ENCODE measurements around the gene POLR2H. TPM values are rescaled to one million over a fixed set of nuclear protein-coding genes. Genes with fewer than 3 reads are reported as not detected.

Gene POLR2H
- total RNA-seq, 2 donors from 2014 or later = 98.2 to 130 TPM

DNA sequence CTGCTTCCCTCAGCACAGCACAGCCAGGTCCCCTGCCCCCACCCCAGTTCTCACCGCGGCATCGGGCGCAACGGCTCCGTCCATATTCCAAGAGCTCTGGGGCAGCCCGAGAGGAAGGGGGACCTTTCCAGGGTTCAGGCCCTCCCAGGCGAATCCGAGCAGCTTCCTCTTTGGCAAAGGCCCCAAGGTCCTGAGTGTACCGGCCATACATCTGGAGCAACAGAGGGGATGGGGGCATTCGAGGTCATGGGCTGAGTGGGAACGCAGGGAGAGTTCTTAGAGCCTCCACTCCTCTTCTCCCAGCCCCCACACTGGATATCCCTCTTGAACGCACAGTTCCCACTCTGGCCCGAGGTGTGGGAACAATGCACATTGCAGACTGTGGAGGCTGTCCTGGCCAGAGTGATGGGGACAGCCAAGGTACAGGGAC lies 2.6 kb upstream of the POLR2H start:
- Histone ChIP-seq H3K9me3 (no peaks in the 10 kb centered on the region), H3K4me1 (peaks cover 5% of the 10 kb centered on the region), H3K27ac (no peak overlapping the region), H3K4me3 (no peak overlapping the region), H3K9ac (ENCODE audit: low read depth in 2 of 2, low read length in 2 of 2) (no peak overlapping the region), H3K27me3 (no peaks in the 10 kb centered on the region), H3K36me3 (no peaks in the 10 kb centered on the region)
- DNase-seq = no peak
- intact Hi-C loops (cut with DNase I) = no loop called here
- TF ChIP-seq, protein P1, sequence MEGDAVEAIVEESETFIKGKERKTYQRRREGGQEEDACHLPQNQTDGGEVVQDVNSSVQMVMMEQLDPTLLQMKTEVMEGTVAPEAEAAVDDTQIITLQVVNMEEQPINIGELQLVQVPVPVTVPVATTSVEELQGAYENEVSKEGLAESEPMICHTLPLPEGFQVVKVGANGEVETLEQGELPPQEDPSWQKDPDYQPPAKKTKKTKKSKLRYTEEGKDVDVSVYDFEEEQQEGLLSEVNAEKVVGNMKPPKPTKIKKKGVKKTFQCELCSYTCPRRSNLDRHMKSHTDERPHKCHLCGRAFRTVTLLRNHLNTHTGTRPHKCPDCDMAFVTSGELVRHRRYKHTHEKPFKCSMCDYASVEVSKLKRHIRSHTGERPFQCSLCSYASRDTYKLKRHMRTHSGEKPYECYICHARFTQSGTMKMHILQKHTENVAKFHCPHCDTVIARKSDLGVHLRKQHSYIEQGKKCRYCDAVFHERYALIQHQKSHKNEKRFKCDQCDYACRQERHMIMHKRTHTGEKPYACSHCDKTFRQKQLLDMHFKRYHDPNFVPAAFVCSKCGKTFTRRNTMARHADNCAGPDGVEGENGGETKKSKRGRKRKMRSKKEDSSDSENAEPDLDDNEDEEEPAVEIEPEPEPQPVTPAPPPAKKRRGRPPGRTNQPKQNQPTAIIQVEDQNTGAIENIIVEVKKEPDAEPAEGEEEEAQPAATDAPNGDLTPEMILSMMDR (IDR thresholded peaks at IDR 0.05) = no peak

- Histone ChIP-seq H3K4me3 (no peak overlapping the region), H3K27me3 (no peaks in the 10 kb centered on the region), H3K27ac (no peak overlapping the region), H3K36me3 (no peaks in the 10 kb centered on the region), H3K9me3 (no peaks in the 10 kb centered on the region), H3K9ac (ENCODE audit: low read depth in 2 of 2, low read length in 2 of 2) (no peak overlapping the region), H3K4me1 (peaks cover 10% of the 10 kb centered on the region)
- no peak for DNase-seq
- TF ChIP-seq, protein P1 (IDR thresholded peaks at IDR 0.05) = no peak
- intact Hi-C loops (cut with DNase I) = no loop called here
These were observed 1.9 kb upstream of the POLR2H start for GRCh38 chr3:184359610-184360009.

DNA sequence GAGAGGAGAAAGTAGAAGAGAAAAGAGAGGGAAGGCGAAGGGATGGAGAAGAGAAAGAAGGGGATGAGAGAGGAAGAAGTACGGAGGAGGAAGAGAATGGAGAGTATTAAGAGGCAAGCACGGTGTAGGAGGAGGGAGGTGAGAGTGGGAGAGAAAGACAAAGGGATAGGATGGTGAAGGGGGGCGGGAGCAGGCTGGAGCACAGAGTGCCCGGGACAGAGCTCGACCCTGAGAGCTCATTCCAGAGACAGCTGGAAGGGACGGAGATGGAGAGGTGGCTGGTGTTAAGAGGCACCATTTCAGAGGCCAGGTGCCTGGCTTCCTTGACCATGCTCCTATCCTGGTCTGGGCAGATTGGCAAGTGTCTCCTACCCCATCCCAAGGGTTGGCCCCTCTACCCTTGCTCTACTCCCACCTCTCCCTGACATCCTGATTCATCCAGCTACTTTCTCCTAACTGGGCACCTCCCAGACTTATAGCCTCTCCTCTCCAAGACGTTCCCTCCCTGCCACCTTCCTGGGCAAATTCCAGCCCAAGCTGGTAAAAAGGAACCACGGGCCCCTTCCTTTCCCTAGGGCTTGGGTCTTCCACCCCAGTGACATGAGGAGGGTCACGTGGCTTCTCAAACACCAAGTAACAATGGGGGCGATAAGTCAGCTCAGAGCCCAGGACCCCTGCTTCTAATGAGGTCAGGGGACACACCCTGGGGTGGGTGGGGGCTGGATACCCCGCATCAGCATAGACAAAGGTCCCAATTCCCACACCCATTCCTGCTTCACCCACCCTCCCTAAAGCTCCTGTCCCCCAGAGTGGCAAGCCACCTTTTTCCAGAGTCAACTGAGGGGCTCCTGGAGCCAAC lies 1.2 kb upstream of the POLR2H start:
- Histone ChIP-seq H3K4me1 (peaks cover 10% of the 10 kb centered on the region), H3K27me3 (no peaks in the 10 kb centered on the region), H3K4me3 (peak overlapping the region; percentile 87), H3K27ac (peak overlapping the region; percentile 99), H3K9ac (ENCODE audit: low read depth in 2 of 2, low read length in 2 of 2) (peak overlapping the region; percentile 90 to 99), H3K9me3 (no peaks in the 10 kb centered on the region), H3K36me3 (no peaks in the 10 kb centered on the region)
- DNase-seq = no peak
- TF ChIP-seq, protein P1 (IDR thresholded peaks at IDR 0.05) = no peak
- intact Hi-C loops (cut with DNase I) = no loop called here

DNA sequence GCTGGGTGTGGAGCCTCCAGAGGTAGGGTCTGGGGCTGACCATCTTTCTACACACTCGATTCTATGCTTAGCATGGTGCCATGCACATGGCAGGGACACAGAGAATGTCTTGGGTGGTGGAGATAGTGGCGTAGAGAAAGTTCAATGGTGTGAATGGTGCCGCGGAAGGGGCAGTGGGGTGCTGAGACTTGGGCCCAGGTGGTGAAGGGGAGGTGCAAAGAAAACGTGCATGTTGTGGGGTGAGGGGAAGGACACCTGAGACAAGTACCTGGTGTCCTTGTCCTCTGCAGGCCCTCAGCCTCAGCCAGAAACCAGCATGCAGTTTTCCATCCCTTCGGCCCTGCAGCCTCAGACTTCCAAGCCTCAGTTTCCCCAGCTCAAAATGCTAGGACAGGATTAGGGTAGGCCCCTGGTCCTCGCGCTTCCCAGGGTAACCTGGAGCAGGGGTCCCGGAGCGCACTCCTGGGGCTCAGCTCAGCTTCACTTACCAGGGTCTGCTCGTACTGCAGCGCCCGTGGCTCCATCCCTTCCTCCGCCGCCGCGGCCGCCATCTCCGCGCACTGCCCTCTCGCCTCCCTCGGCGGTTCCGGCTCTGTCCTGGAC lies 480 bp upstream of the POLR2H start:
- H3K4me1 ChIP-seq = peaks cover 10% of the 10 kb centered on the region
- intact Hi-C loops (cut with DNase I) = no loop called here
- TF ChIP-seq, protein P1 (IDR thresholded peaks at IDR 0.05) = no peak
- H3K9me3 ChIP-seq = no peaks in the 10 kb centered on the region
- peak overlapping the region; percentile 99 for H3K27ac ChIP-seq
- no peaks in the 10 kb centered on the region for H3K36me3 ChIP-seq
- H3K9ac ChIP-seq (ENCODE audit: low read depth in 2 of 2, low read length in 2 of 2) = peak overlapping the region; percentile 90 to 99
- peak overlapping the region; percentile 87 for H3K4me3 ChIP-seq
- no peaks in the 10 kb centered on the region for H3K27me3 ChIP-seq
- no peak for DNase-seq

DNA sequence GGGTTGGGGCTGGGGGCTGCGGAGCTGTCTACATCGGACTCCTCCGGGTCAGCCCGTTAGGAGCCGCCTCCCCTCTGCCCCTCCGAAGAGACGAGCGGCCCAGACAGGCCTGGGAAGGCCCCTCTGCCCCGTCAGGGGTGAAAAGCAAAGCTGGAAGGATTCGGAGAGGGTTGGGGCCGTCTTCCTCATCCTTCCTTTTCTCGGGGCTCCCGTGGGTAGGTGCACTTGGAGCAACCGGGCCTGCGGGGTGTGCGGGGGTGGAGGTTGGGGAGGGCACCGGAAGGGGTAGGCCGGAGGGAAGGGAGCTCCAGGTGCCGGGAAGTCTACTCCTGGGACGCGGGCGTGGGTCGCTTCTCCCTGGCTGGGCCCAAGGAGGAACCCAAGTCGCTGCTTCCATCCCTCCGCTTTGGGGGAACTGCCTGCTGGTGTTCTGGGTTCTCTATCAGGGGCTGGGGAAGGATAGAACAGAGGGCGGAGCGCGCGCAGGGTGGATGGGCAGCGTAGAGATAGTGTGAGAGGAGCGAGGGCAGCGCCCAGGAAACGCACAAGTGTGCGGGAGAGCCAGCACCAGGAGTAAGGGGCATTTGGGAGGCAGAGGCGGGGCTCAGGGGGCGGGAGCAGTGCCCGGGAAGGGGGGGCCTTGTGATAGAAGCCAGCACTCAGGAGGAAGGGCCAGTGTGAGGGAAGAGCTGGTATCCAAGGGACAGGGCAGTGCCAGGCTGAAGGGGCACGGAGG lies 590 bp downstream of the POLR2H start:
- H3K27me3 ChIP-seq = no peaks in the 10 kb centered on the region
- H3K4me1 ChIP-seq = peaks cover 10% of the 10 kb centered on the region
- peak overlapping the region; percentile 99 for H3K9ac ChIP-seq (ENCODE audit: low read depth in 2 of 2, low read length in 2 of 2)
- peak; percentile 82 for DNase-seq
- H3K27ac ChIP-seq = peak overlapping the region; percentile 99
- H3K36me3 ChIP-seq = no peaks in the 10 kb centered on the region
- no peaks in the 10 kb centered on the region for H3K9me3 ChIP-seq
- TF ChIP-seq, protein P1 (IDR thresholded peaks at IDR 0.05) = no peak
- intact Hi-C loops (cut with DNase I) = no loop called here
- H3K4me3 ChIP-seq = peak overlapping the region; percentile 87
